HepG2 (cell line): ENCODE data around the gene MRPS34. TPM values are rescaled to one million over a fixed set of nuclear protein-coding genes. Genes with fewer than 3 reads are reported as not detected.

Experiments
- ADNP ChIP-seq: sonication (generic); formaldehyde crosslinking; IDR thresholded peaks from 2 replicates; pipeline ENCODE4 v1.4.0; 2020; ENCODE audit warnings: missing genetic modification reagents
- AGO2 ChIP-seq: fragments of 200-400 bp; formaldehyde crosslinking; optimal IDR thresholded peaks from 2 replicates; pipeline ENCODE3; 2017; ENCODE audit warnings: mild to moderate bottlenecking, low read depth, low read length, moderate library complexity
- BRCA1 ChIP-seq: sonication (generic); formaldehyde crosslinking; IDR thresholded peaks from 2 replicates; pipeline ENCODE4 v1.4.0; 2020; ENCODE audit warnings: missing genetic modification reagents
- CSRNP2 ChIP-seq: sonication (generic); formaldehyde crosslinking; conservative IDR thresholded peaks from 2 replicates; pipeline ENCODE4 v1.8.0; 2022; ENCODE audit warnings: low read depth, missing genetic modification reagents
- GABPA ChIP-seq, 2 experiments: IDR thresholded peaks; 2 replicates each; pipeline ENCODE4 v1.6.1; 2011 to 2016; ENCODE audit warnings: low read depth in 2 of 2, low read length in 1 of 2, missing biosample characterization in 1 of 2, missing genetic modification characterization in 1 of 2
- GATA4 ChIP-seq: sonication (generic); IDR thresholded peaks from 2 replicates; pipeline ENCODE4 v1.6.1; 2016; ENCODE audit warnings: antibody characterized with exemption, low read depth, borderline replicate concordance
- JUN ChIP-seq: sonication (generic); formaldehyde crosslinking; IDR thresholded peaks from 2 replicates; pipeline ENCODE4 v1.4.0; 2020; ENCODE audit warnings: mild to moderate bottlenecking, missing genetic modification reagents
- MYNN ChIP-seq: sonication (generic); formaldehyde crosslinking; IDR thresholded peaks from 2 replicates; pipeline ENCODE4 v1.4.0; 2020; ENCODE audit warnings: mild to moderate bottlenecking, low read depth, missing genetic modification reagents
- NFE2L2 ChIP-seq: fragments of 150-350 bp; IDR thresholded peaks from 2 replicates; pipeline ENCODE4 v1.6.1; 2014; ENCODE audit warnings: low read length
- SIN3B ChIP-seq: fragments of 150-350 bp; IDR thresholded peaks from 2 replicates; pipeline ENCODE4 v1.6.1; 2014; ENCODE audit warnings: low read length
- SRF ChIP-seq: IDR thresholded peaks from 2 replicates; pipeline ENCODE4 v1.6.1; 2011; ENCODE audit warnings: mild to moderate bottlenecking, low read depth, low read length, moderate library complexity
- SYNCRIP ChIP-seq: fragments of 200-400 bp; formaldehyde crosslinking; IDR thresholded peaks from 2 replicates; pipeline ENCODE4 v1.6.1; 2018; ENCODE audit warnings: mild to moderate bottlenecking, low read depth, low read length; ENCODE audit not compliant: insufficient read depth
- TEF ChIP-seq: sonication (generic); formaldehyde crosslinking; IDR thresholded peaks from 2 replicates; pipeline ENCODE4 v1.5.0; 2020; ENCODE audit warnings: missing genetic modification reagents
- TERF1 ChIP-seq: sonication (generic); formaldehyde crosslinking; IDR thresholded peaks from 2 replicates; pipeline ENCODE4 v1.8.0; 2022; ENCODE audit warnings: mild to moderate bottlenecking, missing genetic modification reagents, moderate library complexity
- ZBTB26 ChIP-seq: IDR thresholded peaks from 2 replicates; pipeline ENCODE4 v1.6.1; 2016; ENCODE audit warnings: missing compliant biosample characterization, missing genetic modification reagents, borderline replicate concordance
- ZIK1 ChIP-seq: sonication (generic); formaldehyde crosslinking; IDR thresholded peaks from 2 replicates; pipeline ENCODE4 v1.5.0; 2020; ENCODE audit warnings: mild to moderate bottlenecking, low read depth, missing genetic modification reagents, borderline replicate concordance
- ZNF468 ChIP-seq: sonication (generic); formaldehyde crosslinking; IDR thresholded peaks from 2 replicates; pipeline ENCODE4 v1.8.0; 2022; ENCODE audit warnings: mild to moderate bottlenecking, moderate library complexity, missing genetic modification reagents
- ZNF550 ChIP-seq: sonication (generic); formaldehyde crosslinking; IDR thresholded peaks from 2 replicates; pipeline ENCODE4 v1.4.0; 2020; ENCODE audit warnings: mild to moderate bottlenecking, missing genetic modification reagents, borderline replicate concordance
- ZNF772 ChIP-seq: sonication (generic); formaldehyde crosslinking; IDR thresholded peaks from 2 replicates; pipeline ENCODE4 v1.5.0; 2020; ENCODE audit warnings: mild to moderate bottlenecking, missing genetic modification reagents
- polyA plus RNA-seq, 8 experiments: library from polyadenylated mRNA; depleted of rRNA in 3 of 8; stranded (reverse) in 7 of 8; unstranded in 1 of 8; fragments of >200 nt; fragmentation: Illumina TruSeq in 4 of 8; extraction: Trizol in 4 of 8; gene quantifications; 2 replicates each; pipeline versions ENCODE4 v1.2.1 to v1.2.3, GENCODE V29; 2011 to 2016; ENCODE audit warnings: low read depth in 4 of 8, missing spikeins in 1 of 8, mixed read lengths in 1 of 8; ENCODE audit not compliant: insufficient read depth in 1 of 8
- total RNA-seq, 5 experiments: library from RNA; depleted of rRNA; stranded (reverse); fragments of >200 nt; fragmentation: Illumina TruSeq; extraction: Trizol; gene quantifications; 2 replicates each; pipeline ENCODE4 v1.2.3, GENCODE V29; 2016; ENCODE audit warnings: low read depth in 1 of 5

MRPS34 gene
- total and polyA plus RNA-seq, 2 of the 13 experiments (the other 11 are each of a cell fraction or from before 2014, with no cell fraction given): 63.5 to 131 TPM

GRCh38 chr16:1772908-1773702 is at the start of gene MRPS34 (continued):
- TF ChIP-seq CSRNP2 (CRISPR knock-in tag): no peak
- peak; percentile 92 for TF ChIP-seq GABPA (IDR thresholded peaks at IDR 0.05; ENCODE audit: low read depth, low read length)
- peak; percentile 91 for TF ChIP-seq GABPA (CRISPR knock-in tag; IDR thresholded peaks at IDR 0.05; ENCODE audit: low read depth)
- TF ChIP-seq SIN3B: peak; percentile 81
- peak; percentile 24; the same call in 1 of the 2 replicates for TF ChIP-seq MYNN (CRISPR knock-in tag)
- no peak; the same call in 1 of the 2 replicates for TF ChIP-seq ZNF468
- TF ChIP-seq GATA4: no peak
- 0 out of 2 replicates have a peak, but pooled peaks have one; percentile 7 for TF ChIP-seq ZNF550 (CRISPR knock-in tag)
- no peak for TF ChIP-seq SYNCRIP
- no peak for TF ChIP-seq ADNP
- TF ChIP-seq AGO2: peak; percentile 87
- TF ChIP-seq SRF: peak; percentile 45; the same call in 1 of the 2 replicates
- 0 out of 2 replicates have a peak, but pooled peaks have one; percentile 41 for TF ChIP-seq JUN
- TF ChIP-seq TERF1: no peak
- no peak; the same call in 1 of the 2 replicates for TF ChIP-seq ZBTB26 (CRISPR knock-in tag)
- peak; percentile 72; the same call in 1 of the 2 replicates for TF ChIP-seq ZNF772 (CRISPR knock-in tag)
- TF ChIP-seq ZIK1 (CRISPR knock-in tag): peak; percentile 66; the same call in 1 of the 2 replicates
- no peak for TF ChIP-seq NFE2L2
- TF ChIP-seq BRCA1 (CRISPR knock-in tag): no peak; the same call in 1 of the 2 replicates
- no peak for TF ChIP-seq TEF (CRISPR knock-in tag)
